Activated CD4-positive, alpha-beta T cell treated with anti-CD3 and anti-CD28 coated beads, Interleukin-2, amount 10 ng/mL, durations not matched to agents 7 days and 5 days (primary cell): ENCODE data around the gene MS4A18. TPM values are rescaled to one million over a fixed set of nuclear protein-coding genes. Genes with fewer than 3 reads are reported as not detected.
"Not testable (repeated sequence)": the region's sequence is repeated elsewhere in the genome, so short reads cannot be mapped to it uniquely, and the experiment has no call there.

Source experiments
- CTCF ChIA-PET: fragments of 350-600 bp; sonication (Branson Sonifier 250); formaldehyde crosslinking; loops from one replicate; lab custom pipeline; 2021; ENCODE audit warnings: antibody characterized with exemption; lab: Charles Lee
- POLR2A ChIA-PET: fragments of 350-600 bp; sonication (Branson Sonifier 250); formaldehyde crosslinking; loops from one replicate; lab custom pipeline; 2021; ENCODE audit warnings: antibody characterized with exemption; lab: Charles Lee
- DNase-seq: peaks from one replicate; pipeline ENCODE4 v3.0.0-alpha.2; 2020
- H3K27ac Mint-ChIP-seq: one replicate; pipeline ENCODE4 v1.8.0; 2021; ENCODE audit warnings: mild to moderate bottlenecking, moderate library complexity, mixed read lengths
- H3K27me3 Mint-ChIP-seq: one replicate; pipeline ENCODE4 v1.8.0; 2021; ENCODE audit warnings: mixed read lengths
- H3K36me3 Mint-ChIP-seq: one replicate; pipeline ENCODE4 v1.8.0; 2021; ENCODE audit warnings: low read depth, mixed read lengths
- H3K4me1 Mint-ChIP-seq: one replicate; pipeline ENCODE4 v1.8.0; 2021; ENCODE audit warnings: mixed read lengths
- H3K4me3 Mint-ChIP-seq: one replicate; pipeline ENCODE4 v1.8.0; 2021; ENCODE audit warnings: mild to moderate bottlenecking, moderate library complexity, mixed read lengths
- H3K9me3 Mint-ChIP-seq: one replicate; pipeline ENCODE4 v1.8.0; 2021; ENCODE audit warnings: mixed read lengths
- total RNA-seq, 2 experiments: library from RNA; stranded (reverse); gene quantifications; one replicate each; pipeline ENCODE4 v1.2.3, GENCODE V29; 2021

Gene MS4A18
- total RNA-seq, 2 experiments from 2014 or later: not detected

GRCh38 chr11:60747359-60747873, 22.9 kb downstream of the MS4A18 start:
- CTCF ChIA-PET: no interaction called here
- Mint-ChIP-seq H3K27me3 (peaks cover 21% of the 10 kb centered on the region), H3K4me3 (no peak overlapping the region), H3K4me1 (no peaks in the 10 kb centered on the region), H3K27ac (no peak overlapping the region), H3K36me3 (no peaks in the 10 kb centered on the region), H3K9me3 (peaks cover 6% of the 10 kb centered on the region)
- POLR2A ChIA-PET: no interaction called here
- no peak for DNase-seq

- no peaks in the 10 kb centered on the region for H3K36me3 Mint-ChIP-seq
- peaks cover 6% of the 10 kb centered on the region for H3K9me3 Mint-ChIP-seq
- H3K27ac Mint-ChIP-seq: no peak overlapping the region
- H3K4me1 Mint-ChIP-seq: no peaks in the 10 kb centered on the region
- DNase-seq: no peak
- POLR2A ChIA-PET: no interaction called here
- CTCF ChIA-PET: no interaction called here
- H3K4me3 Mint-ChIP-seq: no peak overlapping the region
- H3K27me3 Mint-ChIP-seq: peaks cover 21% of the 10 kb centered on the region
Observed at GRCh38 chr11:60748225-60748624, 23.7 kb downstream of the MS4A18 start.

GRCh38 chr11:60748821-60749220, 24.3 kb downstream of the MS4A18 start:
- no peak overlapping the region for H3K27ac Mint-ChIP-seq
- CTCF ChIA-PET: no interaction called here

GRCh38 chr11:60750911-60751310, 26.4 kb downstream of the MS4A18 start:
- Mint-ChIP-seq H3K27me3 (peaks cover 7% of the 10 kb centered on the region), H3K9me3 (peaks cover 6% of the 10 kb centered on the region), H3K36me3 (no peaks in the 10 kb centered on the region), H3K4me3 (no peak overlapping the region), H3K27ac (no peak overlapping the region), H3K4me1 (no peaks in the 10 kb centered on the region)
- ChIA-PET POLR2A (no interaction called here), CTCF (no interaction called here)
- no peak for DNase-seq

More at GRCh38 chr11:60748821-60749220, 24.3 kb downstream of the MS4A18 start:
- Mint-ChIP-seq H3K4me1 (no peaks in the 10 kb centered on the region), H3K4me3 (no peak overlapping the region), H3K9me3 (peaks cover 6% of the 10 kb centered on the region), H3K27me3 (peaks cover 15% of the 10 kb centered on the region), H3K36me3 (no peaks in the 10 kb centered on the region)
- POLR2A ChIA-PET: no interaction called here
- DNase-seq: no peak

- H3K9me3 Mint-ChIP-seq: no peaks in the 10 kb centered on the region
- CTCF ChIA-PET: no interaction called here
- POLR2A ChIA-PET: no interaction called here
- no peaks in the 10 kb centered on the region for H3K4me1 Mint-ChIP-seq
- no peak overlapping the region for H3K27ac Mint-ChIP-seq
- no peaks in the 10 kb centered on the region for H3K36me3 Mint-ChIP-seq
- no peak for DNase-seq
- no peak overlapping the region for H3K4me3 Mint-ChIP-seq
- peaks cover 9% of the 10 kb centered on the region for H3K27me3 Mint-ChIP-seq
Observed at GRCh38 chr11:60753309-60753708, 28.8 kb downstream of the MS4A18 start.

GRCh38 chr11:60754887-60755286, 30.4 kb downstream of the MS4A18 start:
- H3K4me3 Mint-ChIP-seq: no peak overlapping the region
- no peak overlapping the region for H3K27ac Mint-ChIP-seq
- H3K4me1 Mint-ChIP-seq: no peaks in the 10 kb centered on the region
- ChIA-PET CTCF (interaction anchor here (0.6 kb wide), 1 partner anchor 875 kb away, joined by 3 read pairs; no protein-coding TSS in a partner anchor), POLR2A (no interaction called here)
- peaks cover 24% of the 10 kb centered on the region for H3K27me3 Mint-ChIP-seq
- DNase-seq: no peak
- no peaks in the 10 kb centered on the region for H3K9me3 Mint-ChIP-seq
- no peaks in the 10 kb centered on the region for H3K36me3 Mint-ChIP-seq

- no peaks in the 10 kb centered on the region for H3K4me1 Mint-ChIP-seq
Observed at GRCh38 chr11:60756307-60757032, 31.9 kb downstream of the MS4A18 start, which contains the start of gene MS4A15. Gene MS4A15 (plus strand): TSS chr11:60756867. CDS start chr11:60763734, 6,867 bp downstream.

DNA sequence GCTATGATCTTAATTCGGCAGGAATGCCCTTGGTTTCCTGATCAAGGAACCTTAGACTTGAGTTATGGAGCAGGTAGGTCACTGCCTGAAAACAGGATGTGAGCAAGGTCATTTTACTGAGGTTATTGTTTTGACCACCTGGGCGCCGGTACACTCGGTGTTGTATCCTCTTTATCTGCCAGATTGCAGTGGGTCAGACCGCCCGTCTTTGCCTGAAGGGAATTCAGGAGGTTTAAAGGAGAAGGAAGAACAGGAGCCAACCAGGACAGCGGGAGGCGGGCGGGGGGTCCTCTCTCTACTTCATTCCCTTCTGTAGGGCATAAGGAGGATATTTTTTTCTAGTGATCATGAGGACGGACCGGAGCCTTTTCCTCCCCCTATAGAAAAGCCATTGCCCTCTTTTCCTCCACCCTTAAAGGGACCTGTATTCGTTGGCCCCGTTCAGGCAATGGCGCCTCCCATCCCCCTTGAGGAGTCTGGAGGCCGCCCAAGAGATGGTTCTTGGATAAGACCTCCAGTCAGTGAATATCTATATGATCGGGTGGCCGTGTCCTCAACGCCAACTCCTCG, 32.8 kb downstream of the MS4A18 start:
- Mint-ChIP-seq H3K27me3 (peaks cover 24% of the 10 kb centered on the region), H3K4me1 (no peaks in the 10 kb centered on the region), H3K9me3 (no peaks in the 10 kb centered on the region), H3K36me3 (no peaks in the 10 kb centered on the region), H3K4me3 (no peak overlapping the region), H3K27ac (no peak overlapping the region)
- DNase-seq: no peak
- POLR2A ChIA-PET: no interaction called here
- CTCF ChIA-PET: interaction anchor here (1.4 kb wide), 1 partner anchor 7 kb away, joined by 3 read pairs; no protein-coding TSS in a partner anchor

More at GRCh38 chr11:60756307-60757032, 31.9 kb downstream of the MS4A18 start, which contains the start of gene MS4A15:
- ChIA-PET CTCF (interaction anchor here (0.6 to 1.4 kb wide), 4 partner anchors 8 to 805 kb away, joined by 3 read pairs; no protein-coding TSS in a partner anchor), POLR2A (no interaction called here)
- Mint-ChIP-seq H3K27ac (no peak within 1 kb of the TSS), H3K9me3 (no peaks in the 10 kb centered on the region), H3K36me3 (no peaks in the 10 kb centered on the region), H3K4me3 (no peak within 1 kb of the TSS), H3K27me3 (peaks cover 30% of the 10 kb centered on the region)
- no peak for DNase-seq

- peaks cover 23% of the 10 kb centered on the region for H3K27me3 Mint-ChIP-seq
- POLR2A ChIA-PET, CTCF ChIA-PET, H3K4me3 Mint-ChIP-seq, H3K9me3 Mint-ChIP-seq, H3K36me3 Mint-ChIP-seq, H3K4me1 Mint-ChIP-seq, DNase-seq, H3K27ac Mint-ChIP-seq: not testable (repeated sequence)
Observed at GRCh38 chr11:60758671-60759070, 34.2 kb downstream of the MS4A18 start.

GRCh38 chr11:60759438-60760225, 35.1 kb downstream of the MS4A18 start:
- H3K27me3 Mint-ChIP-seq: peaks cover 23% of the 10 kb centered on the region
- DNase-seq, POLR2A ChIA-PET, H3K36me3 Mint-ChIP-seq, CTCF ChIA-PET, H3K4me1 Mint-ChIP-seq, H3K27ac Mint-ChIP-seq, H3K4me3 Mint-ChIP-seq, H3K9me3 Mint-ChIP-seq: not testable (repeated sequence)

DNA sequence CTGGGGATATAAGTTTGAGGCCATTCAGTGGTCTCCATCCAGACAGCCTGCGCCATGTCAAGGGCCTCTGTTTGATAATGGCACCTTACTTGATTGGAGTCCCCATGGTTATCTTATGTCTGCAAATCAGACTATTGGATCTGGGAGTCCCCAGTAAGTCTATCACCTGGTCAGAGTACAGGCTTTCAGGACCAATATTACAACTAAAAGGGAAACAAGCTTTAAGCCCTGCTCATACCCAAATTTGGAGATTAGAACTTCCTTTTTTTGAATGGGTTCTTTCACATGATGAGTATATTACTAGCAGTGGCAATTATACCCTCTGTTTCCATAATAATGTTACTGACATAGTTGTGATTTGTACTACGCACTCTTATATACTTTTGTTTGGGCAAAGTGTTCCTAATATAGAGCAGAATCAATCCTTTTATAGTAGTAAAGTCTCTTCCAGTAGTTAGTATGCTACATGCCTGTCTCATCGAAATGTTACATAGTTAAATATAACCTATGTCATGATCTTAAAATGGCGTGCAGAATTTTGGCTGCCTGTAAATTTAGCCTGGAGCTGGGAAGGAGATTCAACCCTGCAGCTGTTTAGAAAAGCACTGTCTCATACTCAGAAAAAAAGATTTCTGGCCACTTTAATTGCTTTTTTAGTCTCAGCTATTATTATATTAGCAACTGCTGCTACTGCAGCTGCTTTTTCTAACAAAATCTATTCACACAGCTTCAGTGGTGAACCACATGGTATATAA, 37.1 kb downstream of the MS4A18 start:
- no peaks in the 10 kb centered on the region for H3K36me3 Mint-ChIP-seq
- CTCF ChIA-PET: interaction anchor here (1.2 kb wide), 1 partner anchor 302 kb away, joined by 3 read pairs; no protein-coding TSS in a partner anchor
- no peak overlapping the region for H3K4me3 Mint-ChIP-seq
- no peaks in the 10 kb centered on the region for H3K4me1 Mint-ChIP-seq
- POLR2A ChIA-PET: no interaction called here
- no peak overlapping the region for H3K27ac Mint-ChIP-seq
- no peaks in the 10 kb centered on the region for H3K9me3 Mint-ChIP-seq
- H3K27me3 Mint-ChIP-seq: peaks cover 23% of the 10 kb centered on the region
- no peak for DNase-seq
